ENCODE data around the gene HTR1E.

DNA sequence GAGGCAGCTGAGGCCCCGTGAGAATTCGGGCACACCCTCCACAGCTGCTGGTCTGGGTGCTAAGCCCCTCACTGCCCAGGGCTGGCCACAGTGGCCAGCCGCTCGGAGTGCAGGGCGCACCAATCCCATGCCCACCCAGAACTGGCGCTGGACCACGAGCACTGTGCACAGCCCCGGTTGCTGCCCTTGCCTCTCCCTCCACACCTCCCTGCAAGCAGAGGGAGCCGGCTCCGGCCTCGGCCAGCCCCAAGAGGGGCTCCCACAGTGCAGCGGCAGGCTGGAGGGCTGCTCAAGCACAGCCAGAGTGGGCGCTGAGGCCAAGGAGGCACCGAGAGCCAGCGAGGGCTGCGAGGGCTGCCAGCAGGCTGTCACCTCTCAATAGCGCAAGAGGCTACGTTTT, 122.6 kb downstream of the HTR1E start:
- TF ChIP-seq POLR2AphosphoS5 (IDR thresholded peaks at IDR 0.05; ENCODE audit: low read depth, low read length) (no peak), POLR2A (IDR thresholded peaks at IDR 0.05; ENCODE audit: low read depth, low read length) (no peak)
